Bronchial epithelial cell (primary cell): ENCODE results near the gene GRID2. TPM values are rescaled to one million over a fixed set of nuclear protein-coding genes. Genes with fewer than 3 reads are reported as not detected.

Experiments
- DNase-seq: peaks from one replicate; pipeline ENCODE4 v3.0.0-alpha.2; 2010; ENCODE audit warnings: low read depth
- FAIRE-seq: peaks from 2 replicates; lab custom pipeline; 2011; peaks lifted over from hg19 to GRCh38; lab: Jason Lieb, UNC
- H3K27me3 ChIP-seq: 2 replicates; pipeline ENCODE4 v1.5.1; 2011; ENCODE audit warnings: low read length; ENCODE audit not compliant: control insufficient read depth, insufficient read depth
- H3K36me3 ChIP-seq: 2 replicates; pipeline ENCODE4 v1.5.1; 2011; ENCODE audit warnings: low read length; ENCODE audit not compliant: control insufficient read depth, insufficient read depth
- H3K4me3 ChIP-seq: 2 replicates; pipeline ENCODE4 v1.5.1; 2011; ENCODE audit warnings: mild to moderate bottlenecking, low read depth, low read length, control low read depth
- total RNA-seq: library from RNA; depleted of rRNA; stranded (reverse); fragments of >200 nt; gene quantifications from 2 replicates; pipeline ENCODE4 v1.2.1, GENCODE V29; 2014
- TF ChIP-seq, protein P1 (sequence below): IDR thresholded peaks from 2 replicates; pipeline ENCODE4 v1.5.1; 2011; ENCODE audit warnings: mild to moderate bottlenecking, moderate library complexity, low read length, control low read depth, inconsistent platforms; ENCODE audit not compliant: insufficient read depth, severe bottlenecking

Gene GRID2
- total RNA-seq, 1 donor from 2014 or later, result not detected

DNA sequence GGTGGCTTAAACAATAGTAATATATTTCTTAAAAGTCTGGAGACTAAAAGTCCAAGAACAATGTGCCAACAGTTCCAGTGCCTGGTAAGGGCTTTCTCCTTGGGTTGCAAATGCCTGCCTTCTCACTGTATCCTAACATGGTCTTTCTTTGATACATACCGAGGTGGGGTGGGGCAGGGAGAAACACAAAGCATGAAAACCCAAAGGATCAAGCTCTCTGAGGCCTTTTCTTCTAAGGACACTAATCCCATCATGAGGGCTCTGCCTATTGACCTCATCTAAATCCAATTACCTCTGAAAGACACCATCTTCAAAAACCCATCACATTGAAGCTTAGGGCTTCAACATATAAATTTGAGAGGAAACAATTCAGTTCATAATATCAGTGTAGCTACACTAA lies 311.3 kb downstream of the GRID2 start:
- Histone ChIP-seq H3K4me3 (no peak overlapping the region), H3K36me3 (no peaks in the 10 kb centered on the region), H3K27me3 (no peaks in the 10 kb centered on the region)
- FAIRE-seq, result no peak
- TF ChIP-seq, protein P1, sequence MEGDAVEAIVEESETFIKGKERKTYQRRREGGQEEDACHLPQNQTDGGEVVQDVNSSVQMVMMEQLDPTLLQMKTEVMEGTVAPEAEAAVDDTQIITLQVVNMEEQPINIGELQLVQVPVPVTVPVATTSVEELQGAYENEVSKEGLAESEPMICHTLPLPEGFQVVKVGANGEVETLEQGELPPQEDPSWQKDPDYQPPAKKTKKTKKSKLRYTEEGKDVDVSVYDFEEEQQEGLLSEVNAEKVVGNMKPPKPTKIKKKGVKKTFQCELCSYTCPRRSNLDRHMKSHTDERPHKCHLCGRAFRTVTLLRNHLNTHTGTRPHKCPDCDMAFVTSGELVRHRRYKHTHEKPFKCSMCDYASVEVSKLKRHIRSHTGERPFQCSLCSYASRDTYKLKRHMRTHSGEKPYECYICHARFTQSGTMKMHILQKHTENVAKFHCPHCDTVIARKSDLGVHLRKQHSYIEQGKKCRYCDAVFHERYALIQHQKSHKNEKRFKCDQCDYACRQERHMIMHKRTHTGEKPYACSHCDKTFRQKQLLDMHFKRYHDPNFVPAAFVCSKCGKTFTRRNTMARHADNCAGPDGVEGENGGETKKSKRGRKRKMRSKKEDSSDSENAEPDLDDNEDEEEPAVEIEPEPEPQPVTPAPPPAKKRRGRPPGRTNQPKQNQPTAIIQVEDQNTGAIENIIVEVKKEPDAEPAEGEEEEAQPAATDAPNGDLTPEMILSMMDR, result no peak
- DNase-seq, result no peak

- peak; percentile 53 for DNase-seq
- H3K27me3 ChIP-seq, result no peaks in the 10 kb centered on the region
- no peak overlapping the region for H3K4me3 ChIP-seq
- no peaks in the 10 kb centered on the region for H3K36me3 ChIP-seq
- no peak for FAIRE-seq
- TF ChIP-seq, protein P1, result no peak
These were observed 315.2 kb downstream of the GRID2 start for GRCh38 chr4:92618968-92619367.

DNA sequence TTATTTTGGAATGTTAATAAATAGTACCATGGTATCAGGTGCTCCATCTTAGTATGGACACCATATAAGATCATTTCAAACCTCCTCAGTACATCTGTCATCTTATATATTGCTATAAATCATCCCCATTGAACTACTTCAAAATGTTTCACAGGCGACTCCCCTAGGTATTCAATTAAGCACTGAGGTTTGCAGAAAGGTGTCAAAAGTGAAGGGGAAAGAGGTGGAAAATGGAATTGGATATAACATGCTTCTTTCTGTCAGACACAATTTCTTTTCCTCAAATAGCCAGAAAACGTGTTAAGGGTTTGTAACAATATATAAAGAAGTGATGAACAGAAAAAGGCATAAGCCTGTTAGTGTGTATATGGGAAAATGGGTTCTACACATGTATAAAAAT lies 325.5 kb downstream of the GRID2 start:
- Histone ChIP-seq H3K36me3 (no peaks in the 10 kb centered on the region), H3K27me3 (no peaks in the 10 kb centered on the region), H3K4me3 (no peak overlapping the region)
- TF ChIP-seq, protein P1, result no peak
- DNase-seq (no peak), FAIRE-seq (no peak)

DNA sequence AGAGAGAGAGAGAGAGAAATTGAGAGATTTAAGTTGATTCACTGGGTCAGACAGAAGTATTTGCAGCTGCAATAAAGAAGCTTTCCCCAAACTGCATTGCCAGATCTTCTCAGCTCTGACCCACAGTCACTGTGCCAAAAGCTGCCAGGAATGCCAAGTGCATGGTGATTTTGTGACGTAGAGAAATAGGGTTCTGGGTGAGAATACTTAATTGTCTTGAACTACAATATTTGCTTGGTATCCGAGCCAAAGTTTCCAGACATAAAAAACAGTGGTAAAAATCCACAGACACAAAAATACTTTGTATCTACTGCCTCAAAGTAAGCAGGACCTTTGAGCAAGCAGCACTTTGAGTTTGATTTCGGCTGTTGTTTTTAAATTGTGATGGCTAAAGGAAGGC lies 331.1 kb downstream of the GRID2 start:
- Histone ChIP-seq H3K27me3 (no peaks in the 10 kb centered on the region), H3K4me3 (no peak overlapping the region), H3K36me3 (no peaks in the 10 kb centered on the region)
- DNase-seq, result no peak
- TF ChIP-seq, protein P1, result no peak
- FAIRE-seq, result no peak

- TF ChIP-seq, protein P1, result no peak
- Histone ChIP-seq H3K27me3 (no peaks in the 10 kb centered on the region), H3K4me3 (no peak overlapping the region), H3K36me3 (no peaks in the 10 kb centered on the region)
- DNase-seq (no peak), FAIRE-seq (no peak)
These were observed 332.5 kb downstream of the GRID2 start for GRCh38 chr4:92636038-92636806.

- no peak for DNase-seq
- Histone ChIP-seq H3K27me3 (no peaks in the 10 kb centered on the region), H3K36me3 (no peaks in the 10 kb centered on the region), H3K4me3 (no peak overlapping the region)
- TF ChIP-seq, protein P1, result no peak
- no peak for FAIRE-seq
These were observed 337.6 kb downstream of the GRID2 start for GRCh38 chr4:92641409-92641808.
